PC-9 (cell line): ENCODE measurements around the gene CAPN15.

Experiments
- EZH2 ChIP-seq: fragments of 200-600 bp; sonication (generic); IDR thresholded peaks from 2 replicates; pipeline ENCODE4 v1.8.0; 2017; ENCODE audit warnings: antibody characterized with exemption, low read depth
- TF ChIP-seq, protein P1 (sequence below): fragments of 200-600 bp; sonication (generic); conservative IDR thresholded peaks from 2 replicates; pipeline ENCODE4 v1.6.1; 2017; ENCODE audit warnings: mixed run types, antibody characterized with exemption, mild to moderate bottlenecking, moderate library complexity

DNA sequence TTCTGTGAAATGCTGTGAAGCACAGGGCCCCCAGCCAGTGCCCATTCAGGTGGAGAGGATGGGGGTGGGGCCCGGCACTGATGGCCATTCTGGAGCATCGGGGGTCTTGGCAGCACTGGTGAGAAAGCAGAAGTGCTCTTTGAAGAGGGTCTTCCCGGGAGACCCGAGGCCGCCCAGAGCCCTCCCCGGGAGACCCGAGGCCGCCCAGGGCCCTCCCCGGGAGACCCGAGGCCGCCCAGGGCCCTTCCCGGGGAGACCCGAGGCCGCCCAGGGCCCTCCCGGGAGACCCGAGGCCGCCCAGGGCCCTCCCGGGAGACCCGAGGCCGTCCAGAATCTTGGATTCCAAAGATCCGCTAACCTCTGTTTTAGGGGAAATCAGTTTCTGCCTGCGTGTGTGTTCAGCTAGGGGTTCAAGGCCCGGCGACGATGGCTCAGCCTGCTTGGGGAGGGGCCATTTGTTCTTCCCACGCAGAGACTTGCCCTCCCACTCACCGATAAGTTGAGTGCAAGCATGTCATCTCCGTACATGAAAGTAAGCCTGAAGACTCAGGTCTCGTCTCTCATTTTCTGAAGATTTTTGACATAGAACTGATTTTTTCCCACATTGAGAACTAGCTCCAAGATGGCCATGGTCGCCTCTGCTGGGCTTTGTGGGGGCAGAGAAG, 35.2 kb upstream of the CAPN15 start:
- TF ChIP-seq, protein P1, sequence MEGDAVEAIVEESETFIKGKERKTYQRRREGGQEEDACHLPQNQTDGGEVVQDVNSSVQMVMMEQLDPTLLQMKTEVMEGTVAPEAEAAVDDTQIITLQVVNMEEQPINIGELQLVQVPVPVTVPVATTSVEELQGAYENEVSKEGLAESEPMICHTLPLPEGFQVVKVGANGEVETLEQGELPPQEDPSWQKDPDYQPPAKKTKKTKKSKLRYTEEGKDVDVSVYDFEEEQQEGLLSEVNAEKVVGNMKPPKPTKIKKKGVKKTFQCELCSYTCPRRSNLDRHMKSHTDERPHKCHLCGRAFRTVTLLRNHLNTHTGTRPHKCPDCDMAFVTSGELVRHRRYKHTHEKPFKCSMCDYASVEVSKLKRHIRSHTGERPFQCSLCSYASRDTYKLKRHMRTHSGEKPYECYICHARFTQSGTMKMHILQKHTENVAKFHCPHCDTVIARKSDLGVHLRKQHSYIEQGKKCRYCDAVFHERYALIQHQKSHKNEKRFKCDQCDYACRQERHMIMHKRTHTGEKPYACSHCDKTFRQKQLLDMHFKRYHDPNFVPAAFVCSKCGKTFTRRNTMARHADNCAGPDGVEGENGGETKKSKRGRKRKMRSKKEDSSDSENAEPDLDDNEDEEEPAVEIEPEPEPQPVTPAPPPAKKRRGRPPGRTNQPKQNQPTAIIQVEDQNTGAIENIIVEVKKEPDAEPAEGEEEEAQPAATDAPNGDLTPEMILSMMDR, result no peak
- TF ChIP-seq EZH2, result no peak
